ENCODE results near the gene A1CF.

A1CF gene

GRCh38 chr10:50830066-50830465 lies 55.4 kb downstream of the A1CF start:
- TF ChIP-seq, protein P1, sequence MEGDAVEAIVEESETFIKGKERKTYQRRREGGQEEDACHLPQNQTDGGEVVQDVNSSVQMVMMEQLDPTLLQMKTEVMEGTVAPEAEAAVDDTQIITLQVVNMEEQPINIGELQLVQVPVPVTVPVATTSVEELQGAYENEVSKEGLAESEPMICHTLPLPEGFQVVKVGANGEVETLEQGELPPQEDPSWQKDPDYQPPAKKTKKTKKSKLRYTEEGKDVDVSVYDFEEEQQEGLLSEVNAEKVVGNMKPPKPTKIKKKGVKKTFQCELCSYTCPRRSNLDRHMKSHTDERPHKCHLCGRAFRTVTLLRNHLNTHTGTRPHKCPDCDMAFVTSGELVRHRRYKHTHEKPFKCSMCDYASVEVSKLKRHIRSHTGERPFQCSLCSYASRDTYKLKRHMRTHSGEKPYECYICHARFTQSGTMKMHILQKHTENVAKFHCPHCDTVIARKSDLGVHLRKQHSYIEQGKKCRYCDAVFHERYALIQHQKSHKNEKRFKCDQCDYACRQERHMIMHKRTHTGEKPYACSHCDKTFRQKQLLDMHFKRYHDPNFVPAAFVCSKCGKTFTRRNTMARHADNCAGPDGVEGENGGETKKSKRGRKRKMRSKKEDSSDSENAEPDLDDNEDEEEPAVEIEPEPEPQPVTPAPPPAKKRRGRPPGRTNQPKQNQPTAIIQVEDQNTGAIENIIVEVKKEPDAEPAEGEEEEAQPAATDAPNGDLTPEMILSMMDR (IDR thresholded peaks at IDR 0.05): no peak

DNA sequence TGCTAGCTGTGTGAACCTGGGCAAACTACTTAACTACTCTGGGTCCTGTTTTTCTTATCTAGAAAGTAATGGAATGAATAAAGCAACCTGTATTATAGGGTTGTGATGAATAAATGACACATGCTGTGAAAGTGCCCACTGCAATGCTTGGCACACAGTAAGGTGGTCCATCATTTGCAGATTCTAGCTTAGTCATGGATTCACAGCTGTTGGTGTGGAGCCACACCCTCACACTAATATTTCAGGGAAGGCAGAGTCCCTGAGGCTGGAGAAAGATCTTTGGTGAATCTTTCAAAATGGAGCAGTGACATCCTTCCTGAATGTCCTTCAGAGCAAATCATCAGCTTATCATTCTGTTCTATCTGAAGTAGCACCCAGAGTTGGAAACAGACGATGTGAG lies 60.6 kb downstream of the A1CF start:
- TF ChIP-seq, protein P1 (IDR thresholded peaks at IDR 0.05): no peak

DNA sequence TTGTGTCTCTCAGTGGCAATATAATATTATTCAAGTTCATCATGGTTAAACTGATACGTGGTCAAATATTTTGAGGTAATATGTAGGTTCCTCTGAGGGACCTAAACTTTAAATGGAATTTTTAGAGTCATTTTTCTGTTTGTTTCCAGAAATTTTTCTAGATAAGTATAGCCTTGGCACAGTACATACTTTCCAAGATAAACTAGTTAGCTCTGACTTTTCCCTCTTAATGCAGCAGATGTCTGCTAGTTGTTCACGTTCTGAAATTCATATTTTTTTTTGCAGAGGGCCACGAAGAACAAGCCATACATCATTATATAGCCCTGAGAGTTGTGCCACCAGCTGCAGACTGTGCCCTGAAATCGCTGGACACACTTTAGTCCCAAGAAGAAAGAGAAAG lies 61.6 kb downstream of the A1CF start:
- TF ChIP-seq, protein P1 (IDR thresholded peaks at IDR 0.05): no peak

DNA sequence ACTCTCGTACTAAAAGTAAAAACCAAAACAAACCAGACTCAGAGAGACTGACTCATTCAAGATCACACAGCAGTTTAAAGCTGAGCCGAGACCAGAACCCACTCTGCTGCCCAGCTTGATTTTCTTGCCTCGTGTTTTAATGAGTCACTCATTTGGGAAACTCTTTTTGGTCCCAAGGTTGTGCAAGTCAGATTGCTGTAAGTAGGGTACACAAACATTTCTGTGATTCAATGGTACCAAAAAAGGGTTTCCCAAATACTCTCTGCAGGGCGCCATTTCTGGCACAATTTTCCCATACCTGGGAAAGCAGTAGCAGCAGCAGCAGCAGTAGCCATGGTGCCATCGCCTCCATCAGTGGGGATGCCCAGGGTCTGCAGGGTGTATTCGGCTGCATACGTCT lies 75.8 kb downstream of the A1CF start:
- TF ChIP-seq, protein P1 (IDR thresholded peaks at IDR 0.05): no peak

DNA sequence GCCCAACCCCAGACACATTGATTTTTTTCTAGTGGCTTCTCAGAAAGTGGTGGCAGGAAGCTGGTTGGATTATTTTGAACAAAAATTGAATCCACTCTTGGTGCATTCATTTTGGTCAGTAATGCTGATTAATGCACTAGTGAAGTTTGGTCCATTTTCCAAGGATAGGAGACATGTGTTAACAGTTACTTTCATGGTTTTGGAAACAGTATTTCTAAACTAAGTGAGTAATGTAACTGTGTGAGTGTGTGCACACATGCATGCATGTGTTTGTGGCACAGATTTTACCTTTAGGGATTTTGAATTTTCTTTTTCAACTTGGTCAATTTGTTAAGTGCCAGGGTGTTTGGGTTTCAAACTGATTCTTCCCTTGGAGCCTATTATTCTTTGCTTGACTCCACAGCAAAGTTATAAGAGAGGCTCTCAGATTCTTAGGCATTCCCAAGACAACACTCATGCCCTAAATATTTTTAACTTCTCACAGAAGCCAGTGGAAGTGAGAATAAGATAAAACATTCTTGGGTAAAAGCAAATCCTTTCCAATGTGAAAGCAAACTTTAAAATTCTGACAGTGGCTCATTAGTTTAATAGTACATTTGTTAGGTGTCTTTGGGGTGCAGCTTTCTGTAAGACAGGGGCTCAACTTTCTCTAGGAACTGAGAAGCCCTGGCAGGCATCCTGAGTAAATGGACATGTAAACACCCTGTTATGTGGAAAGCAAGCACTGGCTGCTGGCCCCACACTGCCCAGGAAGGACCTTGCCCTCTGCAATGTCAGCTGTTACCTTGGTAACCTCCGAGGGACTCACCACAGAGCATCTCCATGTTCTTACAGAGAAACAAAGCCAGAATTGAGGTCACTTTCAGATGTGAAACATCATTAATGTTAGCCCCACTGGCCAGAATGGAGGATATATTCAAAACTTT lies 77.3 kb downstream of the A1CF start:
- TF ChIP-seq, protein P1 (IDR thresholded peaks at IDR 0.05): no peak

DNA sequence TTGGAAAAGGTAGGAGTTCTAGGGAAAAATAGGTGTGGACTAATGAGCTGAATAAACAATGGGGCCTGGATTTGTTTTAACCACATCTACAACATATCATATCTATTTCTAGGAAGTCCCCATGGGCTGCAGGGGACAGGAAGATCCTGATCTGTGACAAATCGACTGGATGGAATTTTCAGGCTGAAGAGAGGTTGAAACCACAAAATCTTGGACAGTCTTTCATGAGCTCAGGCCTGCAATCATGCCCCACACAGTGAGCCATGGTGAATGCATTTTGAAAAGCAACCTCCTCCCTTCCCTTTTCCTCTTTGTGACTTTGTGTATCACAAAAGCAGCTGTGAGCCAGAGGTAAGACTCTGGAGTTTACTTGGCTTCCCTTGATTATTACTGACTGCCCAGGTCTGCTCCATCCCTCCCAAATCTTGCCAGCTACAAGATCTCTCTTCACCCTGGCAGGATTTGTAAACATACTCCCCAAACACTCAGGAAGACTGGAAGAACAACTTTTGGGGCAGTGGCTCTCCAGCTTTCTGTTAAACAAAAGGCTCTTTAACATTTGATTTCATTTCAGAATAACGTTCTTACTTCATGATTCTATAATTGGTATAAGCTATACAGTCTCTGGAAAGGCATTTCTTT lies 79.3 kb downstream of the A1CF start:
- TF ChIP-seq, protein P1 (IDR thresholded peaks at IDR 0.05): no peak

- TF ChIP-seq, protein P1 (IDR thresholded peaks at IDR 0.05): no peak
Measured at GRCh38 chr10:50799595-50799994, 85.8 kb downstream of the A1CF start.
